Measurements from ENCODE around the gene GFOD1. TPM values are rescaled to one million over a fixed set of nuclear protein-coding genes. Genes with fewer than 3 reads are reported as not detected.
"Not testable (repeated sequence)": the region's sequence is repeated elsewhere in the genome, so short reads cannot be mapped to it uniquely, and the experiment has no call there.

Gene GFOD1
- polyA plus RNA-seq, 1 donor from 2014 or later, result 7.0 TPM

DNA sequence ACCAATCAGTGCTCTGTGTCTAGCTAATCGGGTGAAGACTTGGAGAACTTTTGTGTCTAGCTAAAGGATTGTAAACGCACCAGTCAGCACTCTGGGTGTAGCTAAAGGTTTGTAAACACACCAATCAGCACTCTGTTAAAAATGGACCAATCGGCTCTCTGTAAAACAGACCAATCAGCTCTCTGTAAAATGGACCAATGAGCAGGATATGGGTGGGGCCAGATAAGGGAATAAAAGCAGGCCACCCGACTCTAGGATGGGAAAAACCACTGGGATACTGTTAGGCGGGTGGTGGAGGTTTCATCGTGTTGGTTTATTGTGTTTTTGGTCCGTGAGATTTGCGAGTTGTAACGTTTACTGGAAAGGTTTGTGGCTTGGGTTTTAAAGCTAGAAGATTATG lies 25.5 kb upstream of the GFOD1 start:
- no peak overlapping the region for H3K27ac ChIP-seq (ENCODE audit: low read length)
- H3F3A ChIP-seq (ENCODE audit: insufficient read depth, low read length, poor library complexity, severe bottlenecking), result no peaks in the 10 kb centered on the region
- H3K27me3 ChIP-seq (ENCODE audit: insufficient read depth, low read depth, low read length), result no peaks in the 10 kb centered on the region
- H4K20me1 ChIP-seq (ENCODE audit: insufficient read depth), result no peaks in the 10 kb centered on the region
- no peaks in the 10 kb centered on the region for H3K79me2 ChIP-seq (replicated peaks; ENCODE audit: insufficient read depth, low read length)
- TF ChIP-seq EZH2 (IDR thresholded peaks at IDR 0.05; ENCODE audit: borderline replicate concordance, insufficient read depth, low read length, poor library complexity, severe bottlenecking) (no peak), RAD21 (conservative IDR thresholded peaks at IDR 0.05) (no peak), EP300 (conservative IDR thresholded peaks at IDR 0.05; ENCODE audit: poor library complexity, severe bottlenecking) (no peak), SMC3 (conservative IDR thresholded peaks at IDR 0.05; ENCODE audit: poor library complexity) (no peak), TAF1 (IDR thresholded peaks at IDR 0.05; ENCODE audit: low read depth) (no peak), POLR2AphosphoS5 (IDR thresholded peaks at IDR 0.05) (no peak), MXI1 (conservative IDR thresholded peaks at IDR 0.05; ENCODE audit: poor library complexity, severe bottlenecking) (no peak)
- TF ChIP-seq, protein P1, sequence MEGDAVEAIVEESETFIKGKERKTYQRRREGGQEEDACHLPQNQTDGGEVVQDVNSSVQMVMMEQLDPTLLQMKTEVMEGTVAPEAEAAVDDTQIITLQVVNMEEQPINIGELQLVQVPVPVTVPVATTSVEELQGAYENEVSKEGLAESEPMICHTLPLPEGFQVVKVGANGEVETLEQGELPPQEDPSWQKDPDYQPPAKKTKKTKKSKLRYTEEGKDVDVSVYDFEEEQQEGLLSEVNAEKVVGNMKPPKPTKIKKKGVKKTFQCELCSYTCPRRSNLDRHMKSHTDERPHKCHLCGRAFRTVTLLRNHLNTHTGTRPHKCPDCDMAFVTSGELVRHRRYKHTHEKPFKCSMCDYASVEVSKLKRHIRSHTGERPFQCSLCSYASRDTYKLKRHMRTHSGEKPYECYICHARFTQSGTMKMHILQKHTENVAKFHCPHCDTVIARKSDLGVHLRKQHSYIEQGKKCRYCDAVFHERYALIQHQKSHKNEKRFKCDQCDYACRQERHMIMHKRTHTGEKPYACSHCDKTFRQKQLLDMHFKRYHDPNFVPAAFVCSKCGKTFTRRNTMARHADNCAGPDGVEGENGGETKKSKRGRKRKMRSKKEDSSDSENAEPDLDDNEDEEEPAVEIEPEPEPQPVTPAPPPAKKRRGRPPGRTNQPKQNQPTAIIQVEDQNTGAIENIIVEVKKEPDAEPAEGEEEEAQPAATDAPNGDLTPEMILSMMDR (IDR thresholded peaks at IDR 0.05; ENCODE audit: poor library complexity, severe bottlenecking), result no peak
- TF ChIP-seq, protein P2, sequence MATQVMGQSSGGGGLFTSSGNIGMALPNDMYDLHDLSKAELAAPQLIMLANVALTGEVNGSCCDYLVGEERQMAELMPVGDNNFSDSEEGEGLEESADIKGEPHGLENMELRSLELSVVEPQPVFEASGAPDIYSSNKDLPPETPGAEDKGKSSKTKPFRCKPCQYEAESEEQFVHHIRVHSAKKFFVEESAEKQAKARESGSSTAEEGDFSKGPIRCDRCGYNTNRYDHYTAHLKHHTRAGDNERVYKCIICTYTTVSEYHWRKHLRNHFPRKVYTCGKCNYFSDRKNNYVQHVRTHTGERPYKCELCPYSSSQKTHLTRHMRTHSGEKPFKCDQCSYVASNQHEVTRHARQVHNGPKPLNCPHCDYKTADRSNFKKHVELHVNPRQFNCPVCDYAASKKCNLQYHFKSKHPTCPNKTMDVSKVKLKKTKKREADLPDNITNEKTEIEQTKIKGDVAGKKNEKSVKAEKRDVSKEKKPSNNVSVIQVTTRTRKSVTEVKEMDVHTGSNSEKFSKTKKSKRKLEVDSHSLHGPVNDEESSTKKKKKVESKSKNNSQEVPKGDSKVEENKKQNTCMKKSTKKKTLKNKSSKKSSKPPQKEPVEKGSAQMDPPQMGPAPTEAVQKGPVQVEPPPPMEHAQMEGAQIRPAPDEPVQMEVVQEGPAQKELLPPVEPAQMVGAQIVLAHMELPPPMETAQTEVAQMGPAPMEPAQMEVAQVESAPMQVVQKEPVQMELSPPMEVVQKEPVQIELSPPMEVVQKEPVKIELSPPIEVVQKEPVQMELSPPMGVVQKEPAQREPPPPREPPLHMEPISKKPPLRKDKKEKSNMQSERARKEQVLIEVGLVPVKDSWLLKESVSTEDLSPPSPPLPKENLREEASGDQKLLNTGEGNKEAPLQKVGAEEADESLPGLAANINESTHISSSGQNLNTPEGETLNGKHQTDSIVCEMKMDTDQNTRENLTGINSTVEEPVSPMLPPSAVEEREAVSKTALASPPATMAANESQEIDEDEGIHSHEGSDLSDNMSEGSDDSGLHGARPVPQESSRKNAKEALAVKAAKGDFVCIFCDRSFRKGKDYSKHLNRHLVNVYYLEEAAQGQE (IDR thresholded peaks at IDR 0.05; ENCODE audit: borderline replicate concordance), result no peak
- no peak overlapping the region for H3K4me3 ChIP-seq (ENCODE audit: low read length)
- H3K36me3 ChIP-seq (ENCODE audit: insufficient read depth, low read length), result no peaks in the 10 kb centered on the region
- no peaks in the 10 kb centered on the region for H3K9me3 ChIP-seq (ENCODE audit: low read length)
- H3K9ac ChIP-seq (ENCODE audit: low read length), result no peak overlapping the region
- H3K9me2 ChIP-seq (ENCODE audit: insufficient read depth, low read length), result no peaks in the 10 kb centered on the region
- no peak overlapping the region for H2AFZ ChIP-seq (ENCODE audit: low read depth, low read length)
- H3K4me2 ChIP-seq (ENCODE audit: low read length), result no peak overlapping the region

DNA sequence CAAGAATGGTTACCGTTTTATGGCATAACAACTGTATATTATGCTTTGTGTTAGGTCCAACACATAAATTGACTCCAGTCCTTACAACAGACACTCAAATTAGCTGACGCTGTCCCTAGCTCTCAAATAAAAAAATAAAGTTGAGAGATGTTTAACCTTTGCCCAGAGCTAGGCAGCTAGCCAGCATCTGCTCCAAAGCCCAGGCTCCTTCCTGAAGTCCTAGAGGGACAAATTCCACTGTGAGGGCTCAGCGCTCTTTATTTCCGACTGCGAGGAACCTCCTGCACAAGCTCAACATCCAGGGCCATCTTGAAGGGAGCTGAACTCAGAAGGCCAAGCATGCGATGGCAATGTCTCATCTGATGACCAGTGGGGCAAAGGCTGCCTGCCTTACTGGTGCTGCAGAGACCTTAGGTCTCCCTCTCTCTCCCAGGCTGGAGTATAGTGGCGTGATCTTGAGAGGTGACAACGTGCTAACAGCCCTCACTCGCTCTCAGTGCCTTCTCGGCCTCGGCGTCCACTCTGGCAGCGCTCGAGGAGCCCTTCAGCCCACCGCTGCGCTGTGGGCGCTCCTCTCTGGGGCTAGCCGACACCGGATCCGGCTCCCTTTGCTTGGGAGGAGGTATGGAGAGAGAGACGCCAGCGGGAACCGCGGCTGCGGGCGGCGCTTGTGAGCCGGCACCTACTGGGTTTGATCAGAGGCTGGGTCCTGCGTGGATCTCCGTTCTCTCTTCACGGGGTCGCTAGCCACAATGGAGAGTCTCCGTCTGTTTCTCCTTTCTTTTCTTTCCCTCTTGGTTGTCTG lies 24.7 kb upstream of the GFOD1 start:
- H3K9ac ChIP-seq (ENCODE audit: low read length), result no peak overlapping the region
- no peaks in the 10 kb centered on the region for H3K9me3 ChIP-seq (ENCODE audit: low read length)
- no peak overlapping the region for H3K27ac ChIP-seq (ENCODE audit: low read length)
- no peak overlapping the region for H3K4me2 ChIP-seq (ENCODE audit: low read length)
- H3K27me3 ChIP-seq (ENCODE audit: insufficient read depth, low read depth, low read length), result no peaks in the 10 kb centered on the region
- H2AFZ ChIP-seq (ENCODE audit: low read depth, low read length), result no peak overlapping the region
- no peaks in the 10 kb centered on the region for H3K36me3 ChIP-seq (ENCODE audit: insufficient read depth, low read length)
- no peaks in the 10 kb centered on the region for H3K79me2 ChIP-seq (replicated peaks; ENCODE audit: insufficient read depth, low read length)
- no peaks in the 10 kb centered on the region for H3F3A ChIP-seq (ENCODE audit: insufficient read depth, low read length, poor library complexity, severe bottlenecking)
- TF ChIP-seq POLR2AphosphoS5 (IDR thresholded peaks at IDR 0.05) (no peak), EZH2 (IDR thresholded peaks at IDR 0.05; ENCODE audit: borderline replicate concordance, insufficient read depth, low read length, poor library complexity, severe bottlenecking) (no peak), TAF1 (IDR thresholded peaks at IDR 0.05; ENCODE audit: low read depth) (no peak), SMC3 (conservative IDR thresholded peaks at IDR 0.05; ENCODE audit: poor library complexity) (no peak), RAD21 (conservative IDR thresholded peaks at IDR 0.05) (no peak), EP300 (conservative IDR thresholded peaks at IDR 0.05; ENCODE audit: poor library complexity, severe bottlenecking) (no peak), MXI1 (conservative IDR thresholded peaks at IDR 0.05; ENCODE audit: poor library complexity, severe bottlenecking) (no peak)
- TF ChIP-seq, protein P2 (IDR thresholded peaks at IDR 0.05; ENCODE audit: borderline replicate concordance), result no peak
- TF ChIP-seq, protein P1 (IDR thresholded peaks at IDR 0.05; ENCODE audit: poor library complexity, severe bottlenecking), result no peak
- no peaks in the 10 kb centered on the region for H4K20me1 ChIP-seq (ENCODE audit: insufficient read depth)
- no peaks in the 10 kb centered on the region for H3K9me2 ChIP-seq (ENCODE audit: insufficient read depth, low read length)
- H3K4me3 ChIP-seq (ENCODE audit: low read length), result no peak overlapping the region

DNA sequence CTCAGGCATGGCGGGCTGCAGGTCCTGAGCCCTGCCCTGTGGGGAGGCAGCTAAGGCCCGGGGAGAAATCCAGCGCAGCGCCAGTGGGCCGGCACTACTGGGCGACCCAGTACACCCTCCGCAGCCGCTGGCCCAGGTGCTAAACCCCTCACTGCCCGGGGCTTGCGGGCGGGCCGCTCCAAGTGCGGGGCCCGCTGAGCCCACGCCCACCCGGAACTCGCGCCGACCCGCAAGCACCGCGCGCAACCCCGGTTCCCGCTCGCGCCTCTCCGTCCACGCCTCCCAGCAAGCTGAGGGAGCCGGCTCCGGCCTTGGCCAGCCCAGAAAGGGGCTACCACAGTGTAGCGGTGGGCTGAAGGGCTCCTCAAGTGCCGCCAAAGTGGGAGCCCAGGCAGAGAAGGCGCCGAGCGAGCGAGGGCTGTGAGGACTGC lies 23.8 kb upstream of the GFOD1 start:
- H3F3A ChIP-seq (ENCODE audit: insufficient read depth, low read length, poor library complexity, severe bottlenecking); H3K4me3 ChIP-seq (ENCODE audit: low read length); H3K9me3 ChIP-seq (ENCODE audit: low read length); H3K27me3 ChIP-seq (ENCODE audit: insufficient read depth, low read depth, low read length); H2AFZ ChIP-seq (ENCODE audit: low read depth, low read length); H3K27ac ChIP-seq (ENCODE audit: low read length); H3K36me3 ChIP-seq (ENCODE audit: insufficient read depth, low read length); H3K9me2 ChIP-seq (ENCODE audit: insufficient read depth, low read length); H3K4me2 ChIP-seq (ENCODE audit: low read length); H4K20me1 ChIP-seq (ENCODE audit: insufficient read depth); H3K79me2 ChIP-seq (replicated peaks; ENCODE audit: insufficient read depth, low read length); H3K9ac ChIP-seq (ENCODE audit: low read length): not testable (repeated sequence)
